Chondrocyte (in vitro differentiated cells): Measurements from ENCODE around the gene SRRM5. TPM values are rescaled to one million over a fixed set of nuclear protein-coding genes. Genes with fewer than 3 reads are reported as not detected.

ENCODE experiments used
- DNase-seq: peaks from one replicate; pipeline ENCODE4 v3.0.0; 2021; ENCODE audit warnings: mixed read lengths, low spot score
- H3K27ac Mint-ChIP-seq: one replicate; pipeline ENCODE4 v1.8.0; 2021; ENCODE audit warnings: mild to moderate bottlenecking, moderate library complexity, mixed read lengths; ENCODE audit not compliant: unreplicated experiment
- H3K27me3 Mint-ChIP-seq: 2 replicates; pipeline ENCODE4 v1.8.0; 2021; ENCODE audit warnings: low read depth, mixed read lengths
- H3K36me3 Mint-ChIP-seq: 2 replicates; pipeline ENCODE4 v1.8.0; 2021; ENCODE audit warnings: low read depth, mixed read lengths
- H3K4me1 Mint-ChIP-seq: 2 replicates; pipeline ENCODE4 v1.8.0; 2021; ENCODE audit warnings: low read depth, mild to moderate bottlenecking, mixed read lengths
- H3K4me3 Mint-ChIP-seq: one replicate; pipeline ENCODE4 v1.8.0; 2021; ENCODE audit warnings: mild to moderate bottlenecking, moderate library complexity, mixed read lengths; ENCODE audit not compliant: unreplicated experiment
- H3K9me3 Mint-ChIP-seq: 2 replicates; pipeline ENCODE4 v1.8.0; 2021; ENCODE audit warnings: low read depth, mixed read lengths
- CTCF ChIP-seq: fragments of 200-600 bp; sonication (generic); IDR thresholded peaks from 2 replicates; pipeline ENCODE4 v1.5.0; 2021; ENCODE audit warnings: antibody characterized with exemption, mild to moderate bottlenecking, moderate library complexity
- total RNA-seq: library from RNA; stranded (reverse); gene quantifications from 3 replicates; pipeline ENCODE4 v1.2.1, GENCODE V29; 2021

SRRM5 gene
- total RNA-seq, 1 donor from 2014 or later = 0.12 TPM

GRCh38 chr19:43592800-43593350 is 19.0 kb upstream of the SRRM5 start:
- Mint-ChIP-seq H3K27me3 (no peaks in the 10 kb centered on the region), H3K36me3 (peaks cover 25% of the 10 kb centered on the region), H3K4me3 (no peak overlapping the region), H3K4me1 (peaks cover 34% of the 10 kb centered on the region), H3K27ac (no peak overlapping the region), H3K9me3 (no peaks in the 10 kb centered on the region)
- DNase-seq = no peak
- TF ChIP-seq CTCF = no peak

- no peaks in the 10 kb centered on the region for H3K27me3 Mint-ChIP-seq
- H3K9me3 Mint-ChIP-seq = no peaks in the 10 kb centered on the region
- DNase-seq = no peak
- H3K36me3 Mint-ChIP-seq = peaks cover 24% of the 10 kb centered on the region
- H3K27ac Mint-ChIP-seq = peak overlapping the region; percentile 84
- peaks cover 41% of the 10 kb centered on the region for H3K4me1 Mint-ChIP-seq
- no peak for TF ChIP-seq CTCF
- peak overlapping the region; percentile 100 for H3K4me3 Mint-ChIP-seq
These were observed 17.7 kb upstream of the SRRM5 start for GRCh38 chr19:43594081-43594697.

- H3K9me3 Mint-ChIP-seq = no peaks in the 10 kb centered on the region
- TF ChIP-seq CTCF = peak; percentile 91
- no peaks in the 10 kb centered on the region for H3K27me3 Mint-ChIP-seq
- peak overlapping the region; percentile 100 for H3K4me3 Mint-ChIP-seq
- peaks cover 41% of the 10 kb centered on the region for H3K4me1 Mint-ChIP-seq
- DNase-seq = no peak
- H3K27ac Mint-ChIP-seq = peak overlapping the region; percentile 100
- peaks cover 21% of the 10 kb centered on the region for H3K36me3 Mint-ChIP-seq
These were observed 16.9 kb upstream of the SRRM5 start for GRCh38 chr19:43594710-43595604.

- Mint-ChIP-seq H3K4me1 (peaks cover 41% of the 10 kb centered on the region), H3K27ac (peak overlapping the region; percentile 100), H3K4me3 (peak overlapping the region; percentile 100)
These were observed 16.3 kb upstream of the SRRM5 start for GRCh38 chr19:43595605-43595998.

More at GRCh38 chr19:43595605-43595998, 16.3 kb upstream of the SRRM5 start:
- H3K9me3 Mint-ChIP-seq = no peaks in the 10 kb centered on the region
- peaks cover 19% of the 10 kb centered on the region for H3K36me3 Mint-ChIP-seq
- DNase-seq = no peak
- no peaks in the 10 kb centered on the region for H3K27me3 Mint-ChIP-seq
- TF ChIP-seq CTCF = no peak
